Measurements from ENCODE around the gene CDH13.

The CDH13 gene

GRCh38 chr16:83542491-83542890 lies 915.7 kb downstream of the CDH13 start:
- no peak for DNase-seq

GRCh38 chr16:83549316-83550182 lies 922.8 kb downstream of the CDH13 start:
- no peak for DNase-seq

- DNase-seq, result no peak
Observed at GRCh38 chr16:83550183-83550569, 923.4 kb downstream of the CDH13 start.

- no peak for DNase-seq
Observed at GRCh38 chr16:83552228-83552627, 925.5 kb downstream of the CDH13 start.

GRCh38 chr16:83552930-83553329 lies 926.2 kb downstream of the CDH13 start:
- no peak for DNase-seq

GRCh38 chr16:83554096-83554495 lies 927.3 kb downstream of the CDH13 start:
- no peak for DNase-seq

- DNase-seq, result no peak
Observed at GRCh38 chr16:83554540-83554939, 927.8 kb downstream of the CDH13 start.

- DNase-seq, result no peak
Observed at GRCh38 chr16:83561876-83562275, 935.1 kb downstream of the CDH13 start.

GRCh38 chr16:83568345-83568744 lies 941.6 kb downstream of the CDH13 start:
- DNase-seq, result no peak

GRCh38 chr16:83574388-83574787 lies 947.6 kb downstream of the CDH13 start:
- no peak for DNase-seq

GRCh38 chr16:83577078-83577745 lies 950.4 kb downstream of the CDH13 start:
- no peak for DNase-seq

GRCh38 chr16:83578171-83578570 lies 951.4 kb downstream of the CDH13 start:
- no peak for DNase-seq

- no peak for DNase-seq
Observed at GRCh38 chr16:83579027-83579426, 952.3 kb downstream of the CDH13 start.

GRCh38 chr16:83579436-83579835 lies 952.7 kb downstream of the CDH13 start:
- no peak for DNase-seq

GRCh38 chr16:83581082-83581481 lies 954.3 kb downstream of the CDH13 start:
- DNase-seq, result no peak

GRCh38 chr16:83581994-83582747 lies 955.4 kb downstream of the CDH13 start:
- DNase-seq, result no peak

GRCh38 chr16:83586036-83586435 lies 959.3 kb downstream of the CDH13 start:
- DNase-seq, result no peak

GRCh38 chr16:83586461-83587200 lies 959.9 kb downstream of the CDH13 start:
- DNase-seq, result no peak

- no peak for DNase-seq
Observed at GRCh38 chr16:83587201-83587600, 960.4 kb downstream of the CDH13 start.

- no peak for DNase-seq
Observed at GRCh38 chr16:83588070-83588469, 961.3 kb downstream of the CDH13 start.

GRCh38 chr16:83589576-83589975 lies 962.8 kb downstream of the CDH13 start:
- no peak for DNase-seq

- DNase-seq, result no peak
Observed at GRCh38 chr16:83592778-83593177, 966.0 kb downstream of the CDH13 start.
